HL-60 (cell line): ENCODE measurements around the gene CCDC182.

ENCODE experiments used
- DNase-seq, 2 experiments: peaks; one replicate each; pipeline ENCODE4 v3.0.0-alpha.2; 2010 to 2020; ENCODE audit warnings: low read depth in 1 of 2, low spot score in 1 of 2
- H3K27ac ChIP-seq: fragments of 250-450 bp; sonication (Bioruptor Pico); replicated peaks from 2 replicates; pipeline ENCODE4 v1.5.1; 2020; ENCODE audit warnings: mild to moderate bottlenecking, moderate library complexity
- H3K27me3 ChIP-seq: fragments of 250-450 bp; sonication (Bioruptor Pico); 2 replicates; pipeline ENCODE4 v1.5.1; 2021; ENCODE audit warnings: mild to moderate bottlenecking, moderate library complexity; ENCODE audit not compliant: insufficient read depth, poor library complexity, severe bottlenecking
- H3K4me3 ChIP-seq: replicated peaks from 2 replicates; pipeline ENCODE4 v1.5.1; 2011; ENCODE audit warnings: mild to moderate bottlenecking, control low read depth, low read length; ENCODE audit not compliant: insufficient read depth
- GABPA ChIP-seq: IDR thresholded peaks from 2 replicates; pipeline ENCODE4 v1.6.1; 2012; ENCODE audit warnings: low read depth
- POLR2AphosphoS5 ChIP-seq: IDR thresholded peaks from 2 replicates; pipeline ENCODE4 v1.6.1; 2012; ENCODE audit warnings: low read depth
- SPI1 ChIP-seq: IDR thresholded peaks from 2 replicates; pipeline ENCODE4 v1.6.1; 2012; ENCODE audit warnings: low read depth, mild to moderate bottlenecking, borderline replicate concordance
- TF ChIP-seq, protein P1 (sequence below): IDR thresholded peaks from one replicate; pipeline ENCODE4 v1.5.1; 2011; ENCODE audit warnings: low read length, control low read depth, inconsistent platforms; ENCODE audit not compliant: insufficient read depth
- TF ChIP-seq, protein P2 (sequence below): IDR thresholded peaks from 2 replicates; pipeline ENCODE4 v1.6.1; 2012; ENCODE audit warnings: low read depth; ENCODE audit not compliant: insufficient replicate concordance

Gene CCDC182

GRCh38 chr17:57767561-57767960, 22.5 kb upstream of the CCDC182 start:
- no peak overlapping the region for H3K27ac ChIP-seq
- no peak overlapping the region for H3K4me3 ChIP-seq
- peaks cover 2% of the 10 kb centered on the region for H3K27me3 ChIP-seq
- DNase-seq = no peak
- TF ChIP-seq GABPA (no peak), POLR2AphosphoS5 (no peak), SPI1 (no peak)
- TF ChIP-seq, protein P1, sequence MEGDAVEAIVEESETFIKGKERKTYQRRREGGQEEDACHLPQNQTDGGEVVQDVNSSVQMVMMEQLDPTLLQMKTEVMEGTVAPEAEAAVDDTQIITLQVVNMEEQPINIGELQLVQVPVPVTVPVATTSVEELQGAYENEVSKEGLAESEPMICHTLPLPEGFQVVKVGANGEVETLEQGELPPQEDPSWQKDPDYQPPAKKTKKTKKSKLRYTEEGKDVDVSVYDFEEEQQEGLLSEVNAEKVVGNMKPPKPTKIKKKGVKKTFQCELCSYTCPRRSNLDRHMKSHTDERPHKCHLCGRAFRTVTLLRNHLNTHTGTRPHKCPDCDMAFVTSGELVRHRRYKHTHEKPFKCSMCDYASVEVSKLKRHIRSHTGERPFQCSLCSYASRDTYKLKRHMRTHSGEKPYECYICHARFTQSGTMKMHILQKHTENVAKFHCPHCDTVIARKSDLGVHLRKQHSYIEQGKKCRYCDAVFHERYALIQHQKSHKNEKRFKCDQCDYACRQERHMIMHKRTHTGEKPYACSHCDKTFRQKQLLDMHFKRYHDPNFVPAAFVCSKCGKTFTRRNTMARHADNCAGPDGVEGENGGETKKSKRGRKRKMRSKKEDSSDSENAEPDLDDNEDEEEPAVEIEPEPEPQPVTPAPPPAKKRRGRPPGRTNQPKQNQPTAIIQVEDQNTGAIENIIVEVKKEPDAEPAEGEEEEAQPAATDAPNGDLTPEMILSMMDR = no peak
- TF ChIP-seq, protein P2, sequence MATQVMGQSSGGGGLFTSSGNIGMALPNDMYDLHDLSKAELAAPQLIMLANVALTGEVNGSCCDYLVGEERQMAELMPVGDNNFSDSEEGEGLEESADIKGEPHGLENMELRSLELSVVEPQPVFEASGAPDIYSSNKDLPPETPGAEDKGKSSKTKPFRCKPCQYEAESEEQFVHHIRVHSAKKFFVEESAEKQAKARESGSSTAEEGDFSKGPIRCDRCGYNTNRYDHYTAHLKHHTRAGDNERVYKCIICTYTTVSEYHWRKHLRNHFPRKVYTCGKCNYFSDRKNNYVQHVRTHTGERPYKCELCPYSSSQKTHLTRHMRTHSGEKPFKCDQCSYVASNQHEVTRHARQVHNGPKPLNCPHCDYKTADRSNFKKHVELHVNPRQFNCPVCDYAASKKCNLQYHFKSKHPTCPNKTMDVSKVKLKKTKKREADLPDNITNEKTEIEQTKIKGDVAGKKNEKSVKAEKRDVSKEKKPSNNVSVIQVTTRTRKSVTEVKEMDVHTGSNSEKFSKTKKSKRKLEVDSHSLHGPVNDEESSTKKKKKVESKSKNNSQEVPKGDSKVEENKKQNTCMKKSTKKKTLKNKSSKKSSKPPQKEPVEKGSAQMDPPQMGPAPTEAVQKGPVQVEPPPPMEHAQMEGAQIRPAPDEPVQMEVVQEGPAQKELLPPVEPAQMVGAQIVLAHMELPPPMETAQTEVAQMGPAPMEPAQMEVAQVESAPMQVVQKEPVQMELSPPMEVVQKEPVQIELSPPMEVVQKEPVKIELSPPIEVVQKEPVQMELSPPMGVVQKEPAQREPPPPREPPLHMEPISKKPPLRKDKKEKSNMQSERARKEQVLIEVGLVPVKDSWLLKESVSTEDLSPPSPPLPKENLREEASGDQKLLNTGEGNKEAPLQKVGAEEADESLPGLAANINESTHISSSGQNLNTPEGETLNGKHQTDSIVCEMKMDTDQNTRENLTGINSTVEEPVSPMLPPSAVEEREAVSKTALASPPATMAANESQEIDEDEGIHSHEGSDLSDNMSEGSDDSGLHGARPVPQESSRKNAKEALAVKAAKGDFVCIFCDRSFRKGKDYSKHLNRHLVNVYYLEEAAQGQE = no peak

DNA sequence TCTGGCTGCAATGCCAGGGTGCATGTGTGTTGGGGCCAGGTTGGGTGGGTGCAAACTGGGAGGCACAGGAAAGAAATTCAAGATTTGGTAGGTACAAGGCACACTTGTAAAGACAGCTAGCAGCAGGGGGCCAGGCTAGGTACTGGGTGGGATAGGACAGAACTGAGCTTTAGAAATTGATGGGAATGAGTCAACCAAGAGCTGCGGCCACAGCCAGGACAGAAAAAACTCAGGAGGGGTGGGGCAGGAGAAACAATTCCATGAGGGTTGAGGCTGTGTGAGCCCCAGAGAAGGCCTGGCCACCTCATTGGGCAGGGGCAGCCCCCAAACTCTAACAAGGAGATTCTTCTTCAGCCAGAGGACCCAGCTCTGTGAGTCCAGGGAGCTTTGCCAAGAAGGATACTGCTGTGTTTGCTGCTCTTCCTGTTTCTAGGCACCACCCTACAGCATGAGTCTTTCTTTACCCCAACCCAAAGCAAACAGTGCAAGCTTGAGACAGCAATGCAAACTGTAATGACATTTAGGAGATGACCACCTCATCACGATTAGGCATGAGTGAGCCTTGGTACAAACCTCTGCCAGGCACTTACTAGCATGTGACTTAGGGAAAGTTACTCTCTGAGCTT, 21.3 kb upstream of the CCDC182 start:
- H3K27me3 ChIP-seq = no peaks in the 10 kb centered on the region
- no peak overlapping the region for H3K4me3 ChIP-seq
- no peak for TF ChIP-seq POLR2AphosphoS5
- TF ChIP-seq GABPA = no peak
- TF ChIP-seq, protein P2 = no peak
- no peak for TF ChIP-seq SPI1
- TF ChIP-seq, protein P1 = no peak
- DNase-seq = no peak
- H3K27ac ChIP-seq = no peak overlapping the region

GRCh38 chr17:57762452-57763395, 17.6 kb upstream of the CCDC182 start:
- TF ChIP-seq, protein P2 = no peak
- no peak for TF ChIP-seq POLR2AphosphoS5
- no peak for TF ChIP-seq SPI1
- TF ChIP-seq, protein P1 = no peak
- no peak for TF ChIP-seq GABPA
- DNase-seq = no peak
- Histone ChIP-seq H3K4me3 (no peak overlapping the region), H3K27ac (no peak overlapping the region), H3K27me3 (no peaks in the 10 kb centered on the region)
